Stimulated activated CD4-positive, alpha-beta T cell treated with anti-CD3 and anti-CD28 coated beads, Interleukin-1b, Interleukin-23, amount 100 ng/mL, for 4 hours (primary cell): ENCODE results near the gene GRK6.
A peak's percentile ranks its signal among the peaks of the same experiment; 100 is the strongest.

Source experiments
- DNase-seq, 2 donors: peaks; one replicate each; pipeline ENCODE4 v3.0.0-alpha.2; 2020; ENCODE audit warnings: low read depth in 2 of 2

The GRK6 gene

GRCh38 chr5:177469750-177470525, 43.5 kb downstream of the GRK6 start:
- DNase-seq, result no peak

- DNase-seq, result no peak
Observed at GRCh38 chr5:177470759-177471536, 44.5 kb downstream of the GRK6 start.

GRCh38 chr5:177471610-177472356, 45.3 kb downstream of the GRK6 start:
- no peak for DNase-seq

- peak in 1 of 2 donors; percentile 40 for DNase-seq
Observed at GRCh38 chr5:177472460-177473442, 46.3 kb downstream of the GRK6 start.

GRCh38 chr5:177473443-177474001, 47.0 kb downstream of the GRK6 start, which contains the start of gene DBN1:
TSS of gene DBN1 (minus strand) at chr5:177473634. CDS start at chr5:177473521, 113 bp downstream.
- no peak for DNase-seq

GRCh38 chr5:177474002-177474476, 47.6 kb downstream of the GRK6 start:
- DNase-seq, result no peak

- DNase-seq, result no peak
Observed at GRCh38 chr5:177474846-177475562, 48.5 kb downstream of the GRK6 start.

- DNase-seq, result no peak
Observed at GRCh38 chr5:177475563-177476427, 49.3 kb downstream of the GRK6 start.

GRCh38 chr5:177476531-177477233, 50.2 kb downstream of the GRK6 start:
- DNase-seq, result no peak

GRCh38 chr5:177477701-177478477, 51.4 kb downstream of the GRK6 start:
- DNase-seq, result no peak

GRCh38 chr5:177478711-177479646, 52.5 kb downstream of the GRK6 start:
- peak in 1 of 2 donors; percentile 36 for DNase-seq

- DNase-seq, result no peak
Observed at GRCh38 chr5:177479774-177480173, 53.3 kb downstream of the GRK6 start.

GRCh38 chr5:177482359-177482795, 55.9 kb downstream of the GRK6 start:
- no peak for DNase-seq

GRCh38 chr5:177483042-177483441, 56.6 kb downstream of the GRK6 start:
- no peak for DNase-seq

GRCh38 chr5:177483994-177484901, 57.8 kb downstream of the GRK6 start:
- no peak for DNase-seq
